H1 (cell line): Measurements from ENCODE around the gene RNF175. TPM values are rescaled to one million over a fixed set of nuclear protein-coding genes. Genes with fewer than 3 reads are reported as not detected.

Source experiments
- MAFK ChIP-seq: IDR thresholded peaks from 2 replicates; pipeline ENCODE4 v1.6.1; 2012; ENCODE audit warnings: low read depth, mild to moderate bottlenecking, improper control_type of control experiment, low read length
- RNF2 ChIP-seq: fragments of 200-900, 300-1000 bp; sonication (generic); IDR thresholded peaks from 2 replicates; pipeline ENCODE4 v1.7.1; 2016; ENCODE audit warnings: borderline replicate concordance, low read depth, mild to moderate bottlenecking, antibody characterized with exemption, low read length; ENCODE audit not compliant: poor library complexity, severe bottlenecking; ENCODE audit errors: missing control alignments
- SIX5 ChIP-seq: IDR thresholded peaks from 2 replicates; pipeline ENCODE4 v1.6.1; 2011; ENCODE audit warnings: mild to moderate bottlenecking, low read depth, low read length
- SP1 ChIP-seq: IDR thresholded peaks from 2 replicates; pipeline ENCODE4 v1.6.1; 2011; ENCODE audit warnings: low read depth, low read length
- YY1 ChIP-seq: IDR thresholded peaks from 2 replicates; pipeline ENCODE4 v1.6.1; 2011; ENCODE audit warnings: low read depth, mild to moderate bottlenecking, low read length
- polyA plus RNA-seq, 7 experiments: library from polyadenylated mRNA; depleted of rRNA in 3 of 7; stranded (reverse) in 5 of 7; unstranded in 2 of 7; fragments of >200 nt in 5 of 7; fragments of 200-250 nt in 2 of 7; gene quantifications; 1 replicate in 5 of 7; 2 replicates in 1 of 7; 4 replicates in 1 of 7; pipeline versions ENCODE4 v1.2.1 to v1.2.3, GENCODE V29; 2011 to 2013; ENCODE audit warnings: missing spikeins in 2 of 7, mixed read lengths in 2 of 7
- total RNA-seq: library from RNA; stranded (reverse); fragmentation: NEBNext Ultra II Directional; extraction: Animal tissue kit (Norgen Biotek cat#: 25700); gene quantifications from 2 replicates; pipeline ENCODE4 v1.2.1, GENCODE V29; 2021
- TF ChIP-seq, protein P1 (sequence below): fragments of 300-600 bp; sonication (generic); IDR thresholded peaks from 2 replicates; pipeline ENCODE4 v1.7.1; 2012; ENCODE audit warnings: low read length, moderate library complexity, mild to moderate bottlenecking, inconsistent platforms; ENCODE audit not compliant: insufficient replicate concordance
- TF ChIP-seq, protein P2 (sequence below), 3 experiments: IDR thresholded peaks; 1 replicate in 2 of 3; 2 replicates in 1 of 3; pipeline versions ENCODE4 v1.5.1 to v1.6.1; 2011; ENCODE audit warnings: low read length in 3 of 3, mild to moderate bottlenecking in 3 of 3, inconsistent platforms in 2 of 3, low read depth in 1 of 3, moderate library complexity in 1 of 3; ENCODE audit not compliant: insufficient read depth in 1 of 3; ENCODE audit errors: control extremely low read depth in 1 of 3

Gene RNF175
- total and polyA plus RNA-seq, 2 of the 8 experiments (the other 6 are each of a cell fraction or from before 2014, with no cell fraction given): 7.9 to 9.8 TPM

DNA sequence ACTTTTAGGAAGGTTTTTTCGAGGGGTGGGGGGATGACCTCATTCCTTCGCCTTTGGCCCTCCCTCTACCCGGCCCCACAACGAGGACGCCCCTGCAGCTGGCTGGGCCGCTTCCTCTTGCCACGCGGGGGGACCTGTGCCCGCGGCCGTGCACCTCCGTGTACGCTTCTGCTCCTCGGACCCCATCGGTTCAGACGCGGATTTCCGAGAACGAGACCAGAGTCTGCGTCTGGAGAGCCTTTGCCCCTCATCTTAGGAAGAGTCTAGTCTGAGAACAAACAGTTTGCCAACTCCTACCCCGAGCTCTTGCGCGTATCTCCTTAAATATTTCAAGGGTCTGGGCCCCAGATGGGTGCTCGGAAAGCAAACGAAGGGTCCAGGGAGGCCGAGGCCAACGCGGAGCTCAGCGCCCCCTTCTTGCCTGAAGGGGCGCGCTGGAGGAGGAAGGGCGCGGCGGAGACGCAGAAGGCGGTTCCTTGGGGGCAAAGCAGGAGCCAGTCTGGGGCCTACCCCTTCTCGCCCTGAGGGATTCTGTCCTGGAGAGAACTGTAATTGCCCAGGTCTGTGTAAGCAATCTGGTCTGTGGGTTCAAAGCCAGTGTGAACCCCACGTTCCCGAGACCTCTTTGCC lies 32.9 kb upstream of the RNF175 start (continued):
- TF ChIP-seq, protein P1, sequence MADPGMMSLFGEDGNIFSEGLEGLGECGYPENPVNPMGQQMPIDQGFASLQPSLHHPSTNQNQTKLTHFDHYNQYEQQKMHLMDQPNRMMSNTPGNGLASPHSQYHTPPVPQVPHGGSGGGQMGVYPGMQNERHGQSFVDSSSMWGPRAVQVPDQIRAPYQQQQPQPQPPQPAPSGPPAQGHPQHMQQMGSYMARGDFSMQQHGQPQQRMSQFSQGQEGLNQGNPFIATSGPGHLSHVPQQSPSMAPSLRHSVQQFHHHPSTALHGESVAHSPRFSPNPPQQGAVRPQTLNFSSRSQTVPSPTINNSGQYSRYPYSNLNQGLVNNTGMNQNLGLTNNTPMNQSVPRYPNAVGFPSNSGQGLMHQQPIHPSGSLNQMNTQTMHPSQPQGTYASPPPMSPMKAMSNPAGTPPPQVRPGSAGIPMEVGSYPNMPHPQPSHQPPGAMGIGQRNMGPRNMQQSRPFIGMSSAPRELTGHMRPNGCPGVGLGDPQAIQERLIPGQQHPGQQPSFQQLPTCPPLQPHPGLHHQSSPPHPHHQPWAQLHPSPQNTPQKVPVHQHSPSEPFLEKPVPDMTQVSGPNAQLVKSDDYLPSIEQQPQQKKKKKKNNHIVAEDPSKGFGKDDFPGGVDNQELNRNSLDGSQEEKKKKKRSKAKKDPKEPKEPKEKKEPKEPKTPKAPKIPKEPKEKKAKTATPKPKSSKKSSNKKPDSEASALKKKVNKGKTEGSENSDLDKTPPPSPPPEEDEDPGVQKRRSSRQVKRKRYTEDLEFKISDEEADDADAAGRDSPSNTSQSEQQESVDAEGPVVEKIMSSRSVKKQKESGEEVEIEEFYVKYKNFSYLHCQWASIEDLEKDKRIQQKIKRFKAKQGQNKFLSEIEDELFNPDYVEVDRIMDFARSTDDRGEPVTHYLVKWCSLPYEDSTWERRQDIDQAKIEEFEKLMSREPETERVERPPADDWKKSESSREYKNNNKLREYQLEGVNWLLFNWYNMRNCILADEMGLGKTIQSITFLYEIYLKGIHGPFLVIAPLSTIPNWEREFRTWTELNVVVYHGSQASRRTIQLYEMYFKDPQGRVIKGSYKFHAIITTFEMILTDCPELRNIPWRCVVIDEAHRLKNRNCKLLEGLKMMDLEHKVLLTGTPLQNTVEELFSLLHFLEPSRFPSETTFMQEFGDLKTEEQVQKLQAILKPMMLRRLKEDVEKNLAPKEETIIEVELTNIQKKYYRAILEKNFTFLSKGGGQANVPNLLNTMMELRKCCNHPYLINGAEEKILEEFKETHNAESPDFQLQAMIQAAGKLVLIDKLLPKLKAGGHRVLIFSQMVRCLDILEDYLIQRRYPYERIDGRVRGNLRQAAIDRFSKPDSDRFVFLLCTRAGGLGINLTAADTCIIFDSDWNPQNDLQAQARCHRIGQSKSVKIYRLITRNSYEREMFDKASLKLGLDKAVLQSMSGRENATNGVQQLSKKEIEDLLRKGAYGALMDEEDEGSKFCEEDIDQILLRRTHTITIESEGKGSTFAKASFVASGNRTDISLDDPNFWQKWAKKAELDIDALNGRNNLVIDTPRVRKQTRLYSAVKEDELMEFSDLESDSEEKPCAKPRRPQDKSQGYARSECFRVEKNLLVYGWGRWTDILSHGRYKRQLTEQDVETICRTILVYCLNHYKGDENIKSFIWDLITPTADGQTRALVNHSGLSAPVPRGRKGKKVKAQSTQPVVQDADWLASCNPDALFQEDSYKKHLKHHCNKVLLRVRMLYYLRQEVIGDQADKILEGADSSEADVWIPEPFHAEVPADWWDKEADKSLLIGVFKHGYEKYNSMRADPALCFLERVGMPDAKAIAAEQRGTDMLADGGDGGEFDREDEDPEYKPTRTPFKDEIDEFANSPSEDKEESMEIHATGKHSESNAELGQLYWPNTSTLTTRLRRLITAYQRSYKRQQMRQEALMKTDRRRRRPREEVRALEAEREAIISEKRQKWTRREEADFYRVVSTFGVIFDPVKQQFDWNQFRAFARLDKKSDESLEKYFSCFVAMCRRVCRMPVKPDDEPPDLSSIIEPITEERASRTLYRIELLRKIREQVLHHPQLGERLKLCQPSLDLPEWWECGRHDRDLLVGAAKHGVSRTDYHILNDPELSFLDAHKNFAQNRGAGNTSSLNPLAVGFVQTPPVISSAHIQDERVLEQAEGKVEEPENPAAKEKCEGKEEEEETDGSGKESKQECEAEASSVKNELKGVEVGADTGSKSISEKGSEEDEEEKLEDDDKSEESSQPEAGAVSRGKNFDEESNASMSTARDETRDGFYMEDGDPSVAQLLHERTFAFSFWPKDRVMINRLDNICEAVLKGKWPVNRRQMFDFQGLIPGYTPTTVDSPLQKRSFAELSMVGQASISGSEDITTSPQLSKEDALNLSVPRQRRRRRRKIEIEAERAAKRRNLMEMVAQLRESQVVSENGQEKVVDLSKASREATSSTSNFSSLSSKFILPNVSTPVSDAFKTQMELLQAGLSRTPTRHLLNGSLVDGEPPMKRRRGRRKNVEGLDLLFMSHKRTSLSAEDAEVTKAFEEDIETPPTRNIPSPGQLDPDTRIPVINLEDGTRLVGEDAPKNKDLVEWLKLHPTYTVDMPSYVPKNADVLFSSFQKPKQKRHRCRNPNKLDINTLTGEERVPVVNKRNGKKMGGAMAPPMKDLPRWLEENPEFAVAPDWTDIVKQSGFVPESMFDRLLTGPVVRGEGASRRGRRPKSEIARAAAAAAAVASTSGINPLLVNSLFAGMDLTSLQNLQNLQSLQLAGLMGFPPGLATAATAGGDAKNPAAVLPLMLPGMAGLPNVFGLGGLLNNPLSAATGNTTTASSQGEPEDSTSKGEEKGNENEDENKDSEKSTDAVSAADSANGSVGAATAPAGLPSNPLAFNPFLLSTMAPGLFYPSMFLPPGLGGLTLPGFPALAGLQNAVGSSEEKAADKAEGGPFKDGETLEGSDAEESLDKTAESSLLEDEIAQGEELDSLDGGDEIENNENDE: no peak
- TF ChIP-seq SP1 (no peak), RNF2 (no peak), YY1 (0 out of 2 replicates have a peak, but pooled peaks have one; percentile 3), MAFK (no peak), SIX5 (no peak)
- TF ChIP-seq, protein P2, sequence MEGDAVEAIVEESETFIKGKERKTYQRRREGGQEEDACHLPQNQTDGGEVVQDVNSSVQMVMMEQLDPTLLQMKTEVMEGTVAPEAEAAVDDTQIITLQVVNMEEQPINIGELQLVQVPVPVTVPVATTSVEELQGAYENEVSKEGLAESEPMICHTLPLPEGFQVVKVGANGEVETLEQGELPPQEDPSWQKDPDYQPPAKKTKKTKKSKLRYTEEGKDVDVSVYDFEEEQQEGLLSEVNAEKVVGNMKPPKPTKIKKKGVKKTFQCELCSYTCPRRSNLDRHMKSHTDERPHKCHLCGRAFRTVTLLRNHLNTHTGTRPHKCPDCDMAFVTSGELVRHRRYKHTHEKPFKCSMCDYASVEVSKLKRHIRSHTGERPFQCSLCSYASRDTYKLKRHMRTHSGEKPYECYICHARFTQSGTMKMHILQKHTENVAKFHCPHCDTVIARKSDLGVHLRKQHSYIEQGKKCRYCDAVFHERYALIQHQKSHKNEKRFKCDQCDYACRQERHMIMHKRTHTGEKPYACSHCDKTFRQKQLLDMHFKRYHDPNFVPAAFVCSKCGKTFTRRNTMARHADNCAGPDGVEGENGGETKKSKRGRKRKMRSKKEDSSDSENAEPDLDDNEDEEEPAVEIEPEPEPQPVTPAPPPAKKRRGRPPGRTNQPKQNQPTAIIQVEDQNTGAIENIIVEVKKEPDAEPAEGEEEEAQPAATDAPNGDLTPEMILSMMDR (IDR thresholded peaks at IDR 0.05; ENCODE audit: control extremely low read depth in 1 of 3, insufficient read depth in 1 of 3, low read depth in 1 of 3, low read length in 3 of 3): peak in 2 of 3 experiments; percentile 54 to 58; a peak in 3 of 4 replicates
